ENCODE measurements around the gene LPP. TPM values are rescaled to one million over a fixed set of nuclear protein-coding genes. Genes with fewer than 3 reads are reported as not detected.

Gene LPP
- total and polyA plus RNA-seq, 9 of the 15 experiments (the other 6 are each of a cell fraction or from before 2014, with no cell fraction given), result 0.07 to 0.18 TPM; not detected in 7

- no peaks in the 10 kb centered on the region for H4K20me1 ChIP-seq (replicated peaks; ENCODE audit: control insufficient read depth, insufficient read depth, low read length)
- H3K36me3 ChIP-seq (ENCODE audit: control insufficient read depth, insufficient read depth, low read length), result no peaks in the 10 kb centered on the region
- BruUV-seq (replicated peaks), result no TSS peak
- TF ChIP-seq HOXB6 (CRISPR knock-in tag; IDR thresholded peaks at IDR 0.05; ENCODE audit: borderline replicate concordance), result no peak
- TF ChIP-seq SMARCA5 (IDR thresholded peaks at IDR 0.05), result no peak
- no peak for TF ChIP-seq ZNF253 (CRISPR knock-in tag; conservative IDR thresholded peaks at IDR 0.05)
- H3K4me1 ChIP-seq (replicated peaks in 1 of 2; ENCODE audit: control insufficient read depth in 2 of 2, insufficient read depth in 2 of 2, low read length in 2 of 2), result no peaks in the 10 kb centered on the region
- no peaks in the 10 kb centered on the region for H3K9me3 ChIP-seq (replicated peaks; ENCODE audit: control insufficient read depth, insufficient read depth, low read depth, low read length)
- CTCF ChIA-PET (ENCODE audit: low intra/inter-chr PET ratio), result no interaction called here
- in situ Hi-C loops (cut with MboI), result no loop called here
- ATAC-seq (no peak), FAIRE-seq (no peak), DNase-seq (ENCODE audit: extremely low read depth in 1 of 4, low spot score in 3 of 4) (no peak)
- no peak overlapping the region for H3K27ac ChIP-seq (ENCODE audit: extremely low read depth, low read depth, low read length)
- H3K4me2 ChIP-seq (ENCODE audit: insufficient read depth, low read length), result no peak overlapping the region
- no peaks in the 10 kb centered on the region for H3K27me3 ChIP-seq (ENCODE audit: control insufficient read depth in 2 of 2, insufficient read depth in 2 of 2, low read length in 2 of 2)
- H3K9me1 ChIP-seq (ENCODE audit: control insufficient read depth, insufficient read depth, low read length), result no peaks in the 10 kb centered on the region
- POLR2A ChIA-PET, result no interaction called here
- intact Hi-C loops (cut with micrococcal nuclease), result no loop called here
- no peak overlapping the region for H2AFZ ChIP-seq (ENCODE audit: low read depth, low read length)
- no peak overlapping the region for H3K4me3 ChIP-seq
- 0% methylated on average over 2 of the region's 2 CpGs for WGBS (ENCODE audit: insufficient coverage, low coverage, missing lambda C conversion rate)
- H3K79me2 ChIP-seq (ENCODE audit: control insufficient read depth, insufficient read depth, low read length), result no peaks in the 10 kb centered on the region
- H3K9ac ChIP-seq (ENCODE audit: insufficient read depth in 1 of 2, low read depth in 2 of 2, low read length in 2 of 2), result no peak overlapping the region
Measured at GRCh38 chr3:188400494-188401243, 246.7 kb downstream of the LPP start.

GRCh38 chr3:188401244-188401993 is 247.5 kb downstream of the LPP start:
- H3K4me1 ChIP-seq (replicated peaks in 1 of 2; ENCODE audit: control insufficient read depth in 2 of 2, insufficient read depth in 2 of 2, low read length in 2 of 2), result no peaks in the 10 kb centered on the region
- ATAC-seq (no peak), FAIRE-seq (no peak), DNase-seq (ENCODE audit: extremely low read depth in 1 of 4, low spot score in 3 of 4) (no peak)
- ChIA-PET CTCF (ENCODE audit: low intra/inter-chr PET ratio) (no interaction called here), POLR2A (no interaction called here)
- in situ Hi-C loops (cut with MboI), result no loop called here
- no TSS peak for BruUV-seq (replicated peaks)
- H3K79me2 ChIP-seq (ENCODE audit: control insufficient read depth, insufficient read depth, low read length), result no peaks in the 10 kb centered on the region
- H3K27me3 ChIP-seq (ENCODE audit: control insufficient read depth in 2 of 2, insufficient read depth in 2 of 2, low read length in 2 of 2), result no peaks in the 10 kb centered on the region
- H3K4me2 ChIP-seq (ENCODE audit: insufficient read depth, low read length), result no peak overlapping the region
- H3K4me3 ChIP-seq, result no peak overlapping the region
- WGBS (ENCODE audit: insufficient coverage, low coverage, missing lambda C conversion rate), result 0% methylated on average over 3 of the region's 3 CpGs
- H3K9me3 ChIP-seq (replicated peaks; ENCODE audit: control insufficient read depth, insufficient read depth, low read depth, low read length), result no peaks in the 10 kb centered on the region
- H4K20me1 ChIP-seq (replicated peaks; ENCODE audit: control insufficient read depth, insufficient read depth, low read length), result no peaks in the 10 kb centered on the region
- no peak overlapping the region for H3K27ac ChIP-seq (ENCODE audit: extremely low read depth, low read depth, low read length)
- intact Hi-C loops (cut with micrococcal nuclease), result no loop called here
- no peak overlapping the region for H2AFZ ChIP-seq (ENCODE audit: low read depth, low read length)
- H3K36me3 ChIP-seq (ENCODE audit: control insufficient read depth, insufficient read depth, low read length), result no peaks in the 10 kb centered on the region
- no peaks in the 10 kb centered on the region for H3K9me1 ChIP-seq (ENCODE audit: control insufficient read depth, insufficient read depth, low read length)
- H3K9ac ChIP-seq (ENCODE audit: insufficient read depth in 1 of 2, low read depth in 2 of 2, low read length in 2 of 2), result no peak overlapping the region
- no peak for TF ChIP-seq GTF2A2 (tag; IDR thresholded peaks at IDR 0.05)
- no peak for TF ChIP-seq SRF (CRISPR knock-in tag; IDR thresholded peaks at IDR 0.05)
- no peak for TF ChIP-seq ZNF644 (tag; IDR thresholded peaks at IDR 0.05; ENCODE audit: low read depth)
- no peak for TF ChIP-seq ZNF354B (CRISPR knock-in tag; IDR thresholded peaks at IDR 0.05)
- no peak for TF ChIP-seq ARHGAP35 (IDR thresholded peaks at IDR 0.05; ENCODE audit: partially characterized antibody)
- TF ChIP-seq ZNF24 (IDR thresholded peaks at IDR 0.05), result no peak
- no peak for TF ChIP-seq SETDB1 (IDR thresholded peaks at IDR 0.05; ENCODE audit: low read length)
- no peak for TF ChIP-seq TRIM28 (IDR thresholded peaks at IDR 0.05)
- no peak for TF ChIP-seq ZSCAN32 (CRISPR knock-in tag; IDR thresholded peaks at IDR 0.05)
- TF ChIP-seq SPI1 (IDR thresholded peaks at IDR 0.05; ENCODE audit: borderline replicate concordance, low read depth, low read length), result no peak

Measured in K562 (cell line).